HepG2 (cell line): Measurements from ENCODE around the gene CIAO2A. TPM values are rescaled to one million over a fixed set of nuclear protein-coding genes. Genes with fewer than 3 reads are reported as not detected.

Experiments used
- CCDC6 ChIP-seq: sonication (generic); formaldehyde crosslinking; IDR thresholded peaks from 2 replicates; pipeline ENCODE4 v1.8.1; 2022; ENCODE audit warnings: mild to moderate bottlenecking, missing genetic modification reagents, moderate library complexity
- FOXO1 ChIP-seq: sonication (generic); formaldehyde crosslinking; IDR thresholded peaks from 2 replicates; pipeline ENCODE4 v1.4.0; 2020; ENCODE audit warnings: missing genetic modification reagents
- JUN ChIP-seq: sonication (generic); formaldehyde crosslinking; IDR thresholded peaks from 2 replicates; pipeline ENCODE4 v1.4.0; 2020; ENCODE audit warnings: mild to moderate bottlenecking, missing genetic modification reagents
- NFATC3 ChIP-seq: sonication (generic); formaldehyde crosslinking; IDR thresholded peaks from 2 replicates; pipeline ENCODE4 v1.5.1; 2020; ENCODE audit warnings: mild to moderate bottlenecking, missing genetic modification reagents
- PCBP1 ChIP-seq: fragments of 200-400 bp; formaldehyde crosslinking; IDR thresholded peaks from 2 replicates; pipeline ENCODE4 v1.6.1; 2017; ENCODE audit warnings: mild to moderate bottlenecking, low read depth, low read length, borderline replicate concordance
- ZKSCAN1 ChIP-seq: fragments of 150-350 bp; IDR thresholded peaks from 2 replicates; pipeline ENCODE4 v1.6.1; 2014; ENCODE audit warnings: low read length
- ZMYM3 ChIP-seq: sonication (generic); formaldehyde crosslinking; IDR thresholded peaks from 2 replicates; pipeline ENCODE4 v1.5.1; 2020; ENCODE audit warnings: mild to moderate bottlenecking, missing genetic modification reagents
- ZNF614 ChIP-seq: IDR thresholded peaks from 2 replicates; pipeline ENCODE4 v1.6.1; 2018; ENCODE audit warnings: missing biosample characterization, missing genetic modification reagents, inconsistent platforms, borderline replicate concordance
- ZNF652 ChIP-seq: IDR thresholded peaks from 2 replicates; pipeline ENCODE4 v1.6.1; 2016; ENCODE audit warnings: low read depth, borderline replicate concordance
- polyA plus RNA-seq, 8 experiments: library from polyadenylated mRNA; depleted of rRNA in 3 of 8; stranded (reverse) in 7 of 8; unstranded in 1 of 8; fragments of >200 nt; fragmentation: Illumina TruSeq in 4 of 8; extraction: Trizol in 4 of 8; gene quantifications; 2 replicates each; pipeline versions ENCODE4 v1.2.1 to v1.2.3, GENCODE V29; 2011 to 2016; ENCODE audit warnings: low read depth in 4 of 8, missing spikeins in 1 of 8, mixed read lengths in 1 of 8; ENCODE audit not compliant: insufficient read depth in 1 of 8
- total RNA-seq, 5 experiments: library from RNA; depleted of rRNA; stranded (reverse); fragments of >200 nt; fragmentation: Illumina TruSeq; extraction: Trizol; gene quantifications; 2 replicates each; pipeline ENCODE4 v1.2.3, GENCODE V29; 2016; ENCODE audit warnings: low read depth in 1 of 5
- TF ChIP-seq, protein P1 (sequence below): sonication (generic); formaldehyde crosslinking; IDR thresholded peaks from 2 replicates; pipeline ENCODE4 v1.4.0; 2020; ENCODE audit warnings: missing genetic modification reagents

The CIAO2A gene
- total and polyA plus RNA-seq, 2 of the 13 experiments (the other 11 are each of a cell fraction or from before 2014, with no cell fraction given), result 83.0 to 100 TPM

DNA sequence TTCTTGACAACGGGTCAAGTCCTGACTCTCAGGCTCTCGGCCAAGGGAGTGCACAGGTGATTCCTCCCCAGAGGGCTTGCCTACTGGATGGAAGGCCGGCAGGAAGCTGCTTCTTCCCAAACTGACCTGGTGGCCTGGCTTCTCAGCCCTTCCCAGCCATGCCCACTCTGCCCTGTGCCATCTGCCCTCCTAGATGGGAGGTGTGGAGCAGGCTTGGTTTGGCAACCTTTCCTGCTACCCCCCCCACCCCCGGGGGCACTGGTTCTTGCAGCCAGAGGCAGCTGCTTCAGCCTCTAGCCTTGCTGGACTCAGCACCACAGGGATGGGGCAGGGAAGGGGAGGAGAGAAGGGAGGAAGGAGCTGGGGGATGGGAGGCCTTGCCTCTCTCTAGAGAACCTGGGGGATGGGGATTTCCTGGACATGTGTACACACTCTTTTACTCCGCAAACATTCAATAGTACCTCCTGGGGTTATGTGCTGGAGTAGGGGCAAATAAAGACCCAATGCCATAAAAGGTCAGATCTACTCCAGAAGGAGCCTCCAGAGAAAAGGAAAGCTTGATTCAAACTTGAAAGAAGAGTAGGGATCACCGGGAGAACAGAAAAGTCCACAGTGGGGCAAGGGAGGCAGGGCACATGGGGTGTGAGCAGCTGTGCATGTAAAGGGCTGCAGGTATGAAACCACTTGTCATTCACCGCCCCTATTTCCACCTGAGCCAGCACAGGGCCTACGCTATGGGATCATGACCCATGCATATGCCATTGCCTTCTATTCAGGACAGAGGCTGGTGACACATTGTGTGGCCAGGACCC, 43.2 kb downstream of the CIAO2A start (continued):
- no peak for TF ChIP-seq ZKSCAN1
- no peak for TF ChIP-seq NFATC3
- TF ChIP-seq FOXO1 (CRISPR knock-in tag), result no peak
- TF ChIP-seq ZNF652 (CRISPR knock-in tag), result no peak
- TF ChIP-seq JUN (CRISPR knock-in tag), result no peak
- no peak for TF ChIP-seq ZNF614 (CRISPR knock-in tag)
- no peak for TF ChIP-seq ZMYM3 (CRISPR knock-in tag)
- no peak for TF ChIP-seq CCDC6 (CRISPR knock-in tag)
- TF ChIP-seq, protein P1, sequence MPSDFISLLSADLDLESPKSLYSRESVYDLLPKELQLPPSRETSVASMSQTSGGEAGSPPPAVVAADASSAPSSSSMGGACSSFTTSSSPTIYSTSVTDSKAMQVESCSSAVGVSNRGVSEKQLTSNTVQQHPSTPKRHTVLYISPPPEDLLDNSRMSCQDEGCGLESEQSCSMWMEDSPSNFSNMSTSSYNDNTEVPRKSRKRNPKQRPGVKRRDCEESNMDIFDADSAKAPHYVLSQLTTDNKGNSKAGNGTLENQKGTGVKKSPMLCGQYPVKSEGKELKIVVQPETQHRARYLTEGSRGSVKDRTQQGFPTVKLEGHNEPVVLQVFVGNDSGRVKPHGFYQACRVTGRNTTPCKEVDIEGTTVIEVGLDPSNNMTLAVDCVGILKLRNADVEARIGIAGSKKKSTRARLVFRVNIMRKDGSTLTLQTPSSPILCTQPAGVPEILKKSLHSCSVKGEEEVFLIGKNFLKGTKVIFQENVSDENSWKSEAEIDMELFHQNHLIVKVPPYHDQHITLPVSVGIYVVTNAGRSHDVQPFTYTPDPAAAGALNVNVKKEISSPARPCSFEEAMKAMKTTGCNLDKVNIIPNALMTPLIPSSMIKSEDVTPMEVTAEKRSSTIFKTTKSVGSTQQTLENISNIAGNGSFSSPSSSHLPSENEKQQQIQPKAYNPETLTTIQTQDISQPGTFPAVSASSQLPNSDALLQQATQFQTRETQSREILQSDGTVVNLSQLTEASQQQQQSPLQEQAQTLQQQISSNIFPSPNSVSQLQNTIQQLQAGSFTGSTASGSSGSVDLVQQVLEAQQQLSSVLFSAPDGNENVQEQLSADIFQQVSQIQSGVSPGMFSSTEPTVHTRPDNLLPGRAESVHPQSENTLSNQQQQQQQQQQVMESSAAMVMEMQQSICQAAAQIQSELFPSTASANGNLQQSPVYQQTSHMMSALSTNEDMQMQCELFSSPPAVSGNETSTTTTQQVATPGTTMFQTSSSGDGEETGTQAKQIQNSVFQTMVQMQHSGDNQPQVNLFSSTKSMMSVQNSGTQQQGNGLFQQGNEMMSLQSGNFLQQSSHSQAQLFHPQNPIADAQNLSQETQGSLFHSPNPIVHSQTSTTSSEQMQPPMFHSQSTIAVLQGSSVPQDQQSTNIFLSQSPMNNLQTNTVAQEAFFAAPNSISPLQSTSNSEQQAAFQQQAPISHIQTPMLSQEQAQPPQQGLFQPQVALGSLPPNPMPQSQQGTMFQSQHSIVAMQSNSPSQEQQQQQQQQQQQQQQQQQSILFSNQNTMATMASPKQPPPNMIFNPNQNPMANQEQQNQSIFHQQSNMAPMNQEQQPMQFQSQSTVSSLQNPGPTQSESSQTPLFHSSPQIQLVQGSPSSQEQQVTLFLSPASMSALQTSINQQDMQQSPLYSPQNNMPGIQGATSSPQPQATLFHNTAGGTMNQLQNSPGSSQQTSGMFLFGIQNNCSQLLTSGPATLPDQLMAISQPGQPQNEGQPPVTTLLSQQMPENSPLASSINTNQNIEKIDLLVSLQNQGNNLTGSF, result no peak
- 0 out of 2 replicates have a peak, but pooled peaks have one; percentile 29 for TF ChIP-seq PCBP1
- TF ChIP-seq, all 625 proteins: peak for 20
